Brain microvascular endothelial cell (primary cell): ENCODE measurements around the gene GJA3.

Experiments
- DNase-seq: peaks from one replicate; pipeline ENCODE4 v3.0.0-alpha.2; 2020
- H3K27ac ChIP-seq: fragments of 250-450 bp; sonication (Bioruptor Pico); 2 replicates; pipeline ENCODE4 v1.5.1; 2020; ENCODE audit warnings: mild to moderate bottlenecking, moderate library complexity
- H3K27me3 ChIP-seq: fragments of 250-450 bp; sonication (Bioruptor Pico); replicated peaks from 2 replicates; pipeline ENCODE4 v1.5.1; 2020; ENCODE audit warnings: mild to moderate bottlenecking
- H3K36me3 ChIP-seq: fragments of 250-450 bp; sonication (Bioruptor Pico); replicated peaks from 2 replicates; pipeline ENCODE4 v1.5.1; 2020; ENCODE audit warnings: mild to moderate bottlenecking
- H3K4me3 ChIP-seq: 2 replicates; pipeline ENCODE4 v1.5.1; 2011; ENCODE audit warnings: low read depth, mild to moderate bottlenecking, control low read depth, low read length, moderate library complexity
- CTCF ChIP-seq: IDR thresholded peaks from 2 replicates; pipeline ENCODE4 v1.5.1; 2011; ENCODE audit warnings: low read depth, mild to moderate bottlenecking, moderate library complexity, low read length, control low read depth, inconsistent platforms; ENCODE audit errors: missing control alignments
- in situ Hi-C: cut with HindIII; loops from 2 replicates; pipeline ENCODE4 v1.10.0; 2017; ENCODE audit warnings: low sequenced_read_pairs, low pct_ligation_motif_present

GJA3 gene

GRCh38 chr13:20160306-20161274 lies at the start of gene GJA3:
GJA3 (minus strand) TSS chr13:20161052; CDS start chr13:20143288, 17,764 bp downstream.
- H3K27me3 ChIP-seq, result peaks cover 35% of the 10 kb centered on the region
- H3K4me3 ChIP-seq, result peak within 1 kb of the TSS; percentile 48
- no peak for TF ChIP-seq CTCF
- no peak for DNase-seq
- in situ Hi-C loops, result no loop called here
- H3K36me3 ChIP-seq, result no peaks in the 10 kb centered on the region
- no peak within 1 kb of the TSS for H3K27ac ChIP-seq

- Histone ChIP-seq H3K4me3 (no peak overlapping the region), H3K36me3 (no peaks in the 10 kb centered on the region), H3K27me3 (peaks cover 2% of the 10 kb centered on the region), H3K27ac (no peak overlapping the region)
- TF ChIP-seq CTCF, result no peak
- in situ Hi-C loops, result no loop called here
- DNase-seq, result no peak
Measured at GRCh38 chr13:20209948-20210347, 49.1 kb upstream of the GJA3 start.

GRCh38 chr13:20206698-20207235 lies 45.9 kb upstream of the GJA3 start:
- Histone ChIP-seq H3K36me3 (no peaks in the 10 kb centered on the region), H3K4me3 (no peak overlapping the region), H3K27ac (no peak overlapping the region), H3K27me3 (peaks cover 4% of the 10 kb centered on the region)
- no peak for DNase-seq
- TF ChIP-seq CTCF, result no peak
- in situ Hi-C loops, result no loop called here

GRCh38 chr13:20206065-20206697 lies 45.3 kb upstream of the GJA3 start:
- Histone ChIP-seq H3K4me3 (no peak overlapping the region), H3K27ac (no peak overlapping the region), H3K36me3 (no peaks in the 10 kb centered on the region), H3K27me3 (peaks cover 4% of the 10 kb centered on the region)
- no peak for TF ChIP-seq CTCF
- in situ Hi-C loops, result no loop called here
- no peak for DNase-seq

GRCh38 chr13:20198781-20199180 lies 37.9 kb upstream of the GJA3 start:
- no peak overlapping the region for H3K4me3 ChIP-seq
- peaks cover 32% of the 10 kb centered on the region for H3K27me3 ChIP-seq
- H3K27ac ChIP-seq, result no peak overlapping the region
- no peak for TF ChIP-seq CTCF
- in situ Hi-C loops, result loop anchor here (25.0 kb wide), 1 partner anchor 214 kb away; no protein-coding TSS in a partner anchor
- no peak for DNase-seq
- H3K36me3 ChIP-seq, result no peaks in the 10 kb centered on the region
